K562 (cell line): ENCODE measurements around the gene CFHR4.

Experiments
- CBFA2T2 ChIP-seq: fragments of 450-650 bp; conservative IDR thresholded peaks from 2 replicates; pipeline ENCODE4 v1.6.1; 2017; ENCODE audit warnings: mild to moderate bottlenecking
- HCFC1 ChIP-seq: IDR thresholded peaks from 2 replicates; pipeline ENCODE4 v1.6.1; 2012; ENCODE audit warnings: low read depth, low read length, improper control_type of control experiment
- NCOA6 ChIP-seq: fragments of 450-650 bp; IDR thresholded peaks from 2 replicates; pipeline ENCODE4 v1.6.1; 2017; ENCODE audit warnings: mild to moderate bottlenecking
- TAF1 ChIP-seq: IDR thresholded peaks from 2 replicates; pipeline ENCODE4 v1.6.1; 2011; ENCODE audit warnings: mild to moderate bottlenecking, low read length, moderate library complexity; ENCODE audit not compliant: insufficient read depth, control insufficient read depth, severe bottlenecking; ENCODE audit errors: extremely low read depth
- TF ChIP-seq, protein P1 (sequence below): fragments of 450-650 bp; formaldehyde crosslinking; IDR thresholded peaks from 2 replicates; pipeline ENCODE4 v1.4.0; 2020; ENCODE audit warnings: mild to moderate bottlenecking, moderate library complexity
- TF ChIP-seq, protein P2 (sequence below), 3 experiments: IDR thresholded peaks in 2 of 3; conservative IDR thresholded peaks in 1 of 3; 2 replicates each; pipeline ENCODE4 v1.5.1; 2011 to 2012; ENCODE audit warnings: low read length in 3 of 3, mild to moderate bottlenecking in 3 of 3, control low read depth in 2 of 3, improper control_type of control experiment in 1 of 3, inconsistent platforms in 1 of 3, low read depth in 1 of 3, mixed read lengths in 1 of 3, moderate library complexity in 1 of 3; ENCODE audit not compliant: insufficient read depth in 2 of 3

DNA sequence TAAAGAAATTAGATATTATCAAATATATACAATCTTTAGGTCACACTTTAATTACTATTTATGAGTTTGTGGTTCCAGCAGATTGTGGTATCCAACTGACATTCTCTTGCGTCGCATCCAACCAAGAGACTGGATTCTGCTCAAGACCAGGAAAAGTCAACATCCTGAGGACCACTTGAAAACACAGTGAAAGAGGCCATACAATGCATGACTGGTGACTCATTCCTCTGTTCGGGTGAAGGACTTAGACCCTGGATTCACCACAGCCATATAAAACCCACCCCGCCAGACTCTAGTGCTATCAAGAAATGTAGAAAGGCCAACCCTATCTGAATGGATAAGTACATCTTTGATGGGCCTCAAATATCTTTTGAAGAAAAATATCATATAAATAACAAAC, 14.5 kb upstream of the CFHR4 start:
- no peak for TF ChIP-seq CBFA2T2
- TF ChIP-seq, protein P1, sequence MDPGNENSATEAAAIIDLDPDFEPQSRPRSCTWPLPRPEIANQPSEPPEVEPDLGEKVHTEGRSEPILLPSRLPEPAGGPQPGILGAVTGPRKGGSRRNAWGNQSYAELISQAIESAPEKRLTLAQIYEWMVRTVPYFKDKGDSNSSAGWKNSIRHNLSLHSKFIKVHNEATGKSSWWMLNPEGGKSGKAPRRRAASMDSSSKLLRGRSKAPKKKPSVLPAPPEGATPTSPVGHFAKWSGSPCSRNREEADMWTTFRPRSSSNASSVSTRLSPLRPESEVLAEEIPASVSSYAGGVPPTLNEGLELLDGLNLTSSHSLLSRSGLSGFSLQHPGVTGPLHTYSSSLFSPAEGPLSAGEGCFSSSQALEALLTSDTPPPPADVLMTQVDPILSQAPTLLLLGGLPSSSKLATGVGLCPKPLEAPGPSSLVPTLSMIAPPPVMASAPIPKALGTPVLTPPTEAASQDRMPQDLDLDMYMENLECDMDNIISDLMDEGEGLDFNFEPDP = no peak
- no peak for TF ChIP-seq HCFC1
- no peak for TF ChIP-seq NCOA6
- TF ChIP-seq, protein P2, sequence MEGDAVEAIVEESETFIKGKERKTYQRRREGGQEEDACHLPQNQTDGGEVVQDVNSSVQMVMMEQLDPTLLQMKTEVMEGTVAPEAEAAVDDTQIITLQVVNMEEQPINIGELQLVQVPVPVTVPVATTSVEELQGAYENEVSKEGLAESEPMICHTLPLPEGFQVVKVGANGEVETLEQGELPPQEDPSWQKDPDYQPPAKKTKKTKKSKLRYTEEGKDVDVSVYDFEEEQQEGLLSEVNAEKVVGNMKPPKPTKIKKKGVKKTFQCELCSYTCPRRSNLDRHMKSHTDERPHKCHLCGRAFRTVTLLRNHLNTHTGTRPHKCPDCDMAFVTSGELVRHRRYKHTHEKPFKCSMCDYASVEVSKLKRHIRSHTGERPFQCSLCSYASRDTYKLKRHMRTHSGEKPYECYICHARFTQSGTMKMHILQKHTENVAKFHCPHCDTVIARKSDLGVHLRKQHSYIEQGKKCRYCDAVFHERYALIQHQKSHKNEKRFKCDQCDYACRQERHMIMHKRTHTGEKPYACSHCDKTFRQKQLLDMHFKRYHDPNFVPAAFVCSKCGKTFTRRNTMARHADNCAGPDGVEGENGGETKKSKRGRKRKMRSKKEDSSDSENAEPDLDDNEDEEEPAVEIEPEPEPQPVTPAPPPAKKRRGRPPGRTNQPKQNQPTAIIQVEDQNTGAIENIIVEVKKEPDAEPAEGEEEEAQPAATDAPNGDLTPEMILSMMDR (IDR thresholded peaks at IDR 0.05 in 2 of 3, conservative IDR thresholded peaks at IDR 0.05 in 1 of 3; ENCODE audit: insufficient read depth in 2 of 3, low read depth in 1 of 3, low read length in 3 of 3) = no peak
- no peak for TF ChIP-seq TAF1
